ENCODE results near the gene FBN1.

The FBN1 gene

DNA sequence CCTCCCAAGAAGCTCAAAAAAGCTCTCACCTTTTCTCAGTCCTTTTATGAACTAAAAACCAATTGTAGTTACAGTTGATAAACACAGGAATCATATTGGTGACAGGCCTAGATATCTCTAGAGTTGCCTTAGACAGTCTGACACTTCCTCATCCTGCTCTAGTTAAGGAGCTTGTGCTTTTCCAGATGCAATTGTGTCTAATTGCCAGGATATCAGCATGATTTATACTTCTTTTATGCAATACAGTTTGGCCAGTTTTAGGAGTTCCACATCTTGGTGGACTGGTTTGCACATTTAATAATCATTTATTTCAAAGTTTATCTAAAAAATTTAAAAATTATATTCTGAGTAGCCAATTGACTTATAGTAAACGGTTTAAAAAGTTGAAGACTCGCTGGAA, 218.6 kb downstream of the FBN1 start:
- no peak for DNase-seq (ENCODE audit: low read depth)

DNA sequence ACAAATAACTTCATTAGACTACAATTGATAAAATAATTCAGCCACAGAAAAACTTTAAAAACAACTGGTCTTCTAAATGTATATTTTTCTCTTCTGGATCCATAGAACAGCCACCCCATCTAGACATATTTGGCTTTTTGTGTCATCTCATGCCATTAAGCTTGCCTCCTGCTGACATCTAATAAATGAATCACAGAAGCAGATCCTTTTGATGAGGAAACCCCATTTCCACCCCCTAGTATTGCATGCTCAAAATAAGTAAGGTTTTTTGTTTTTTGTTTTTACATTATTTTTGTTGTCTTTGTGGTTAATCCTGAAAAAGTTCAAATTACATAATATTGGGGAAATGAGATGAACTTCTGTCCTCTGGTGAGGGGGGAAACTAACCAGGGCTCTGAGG, 219.5 kb downstream of the FBN1 start:
- no peak for DNase-seq (ENCODE audit: low read depth)

DNA sequence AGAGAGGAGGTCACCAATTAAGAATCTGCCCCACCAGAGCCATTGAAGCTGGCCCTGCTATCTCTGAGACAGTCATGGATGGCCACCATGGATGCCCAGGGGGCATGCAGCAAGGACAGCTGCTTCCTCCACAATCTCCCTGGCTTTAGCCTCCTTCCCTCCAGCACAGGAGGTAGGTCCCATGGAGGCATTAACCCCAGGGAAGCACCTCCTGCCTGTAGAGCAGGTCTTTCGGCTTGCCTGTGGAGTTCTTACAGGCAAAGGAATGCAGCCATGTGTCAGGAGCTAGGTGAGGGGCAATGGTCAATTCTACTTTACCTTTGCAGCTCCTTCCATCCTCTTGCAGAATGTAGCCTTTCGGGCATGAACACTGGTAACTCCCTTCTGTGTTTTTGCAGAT, 220.5 kb downstream of the FBN1 start:
- no peak for DNase-seq (ENCODE audit: low read depth)

DNA sequence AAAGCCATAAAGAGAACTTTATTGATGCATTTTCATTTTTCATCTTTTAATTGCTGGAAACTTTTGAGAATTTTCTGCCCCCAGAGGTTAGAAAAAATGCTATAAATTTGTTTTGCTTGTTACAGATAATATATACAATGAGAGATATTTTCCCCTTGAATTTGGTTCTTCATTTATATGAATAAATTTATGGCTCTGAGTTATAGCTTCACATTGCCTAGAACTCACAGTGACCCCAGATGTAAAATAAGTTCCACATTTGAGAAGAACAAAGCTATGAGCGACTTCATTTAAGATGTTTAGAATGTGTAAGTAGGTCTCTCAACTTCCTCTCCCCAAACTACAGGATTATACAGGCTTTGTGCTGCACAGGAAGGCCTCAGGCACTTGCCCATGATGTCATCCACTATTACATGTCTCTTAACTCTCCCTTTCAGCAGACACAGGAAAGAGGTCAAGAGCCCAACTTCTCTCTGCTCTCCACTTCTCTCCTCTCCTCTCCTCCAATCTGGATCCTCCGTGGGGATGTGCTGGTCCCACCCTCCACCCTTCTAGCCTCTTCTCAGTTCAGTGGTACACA, 221.5 kb downstream of the FBN1 start:
- DNase-seq (ENCODE audit: low read depth), result no peak

DNA sequence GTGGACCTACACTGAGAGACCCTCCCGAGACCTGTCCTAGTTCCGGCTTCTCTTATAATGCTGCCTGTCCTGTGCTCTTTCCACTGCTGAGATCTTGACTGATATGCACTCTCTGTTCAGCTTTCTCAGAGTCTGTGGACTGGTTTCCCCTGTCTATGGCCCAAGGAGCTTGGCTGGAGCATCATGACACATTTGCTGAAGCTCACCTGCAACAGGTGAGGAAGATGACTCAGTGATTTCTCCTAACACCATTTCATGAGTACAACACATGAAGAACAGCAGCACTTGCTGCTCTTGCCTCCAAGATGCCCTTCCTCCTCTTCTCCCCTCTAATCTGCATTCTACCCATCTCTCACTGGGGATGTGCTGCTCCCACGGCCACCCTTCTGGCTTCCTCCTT, 222.2 kb downstream of the FBN1 start:
- DNase-seq (ENCODE audit: low read depth), result no peak

DNA sequence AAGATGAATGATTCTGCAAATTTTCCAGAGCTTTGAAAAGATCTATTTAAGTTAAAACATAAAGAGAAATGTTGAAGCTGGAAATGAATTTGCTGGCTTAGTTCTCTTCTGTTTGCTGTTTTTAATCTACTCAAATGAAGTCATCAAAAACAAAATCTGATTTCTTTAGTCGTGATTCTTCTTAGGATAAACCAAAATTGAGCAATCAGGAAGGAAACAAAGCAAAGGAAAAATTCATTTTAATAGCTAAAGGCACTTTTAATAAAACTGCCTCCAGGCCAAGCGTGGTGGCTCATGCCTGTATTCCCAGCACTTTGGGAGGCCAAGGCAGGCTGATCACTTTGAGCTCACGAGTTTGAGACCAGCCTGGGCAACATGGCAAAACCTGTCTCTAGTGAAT, 223.1 kb downstream of the FBN1 start:
- no peak for DNase-seq (ENCODE audit: low read depth)

DNA sequence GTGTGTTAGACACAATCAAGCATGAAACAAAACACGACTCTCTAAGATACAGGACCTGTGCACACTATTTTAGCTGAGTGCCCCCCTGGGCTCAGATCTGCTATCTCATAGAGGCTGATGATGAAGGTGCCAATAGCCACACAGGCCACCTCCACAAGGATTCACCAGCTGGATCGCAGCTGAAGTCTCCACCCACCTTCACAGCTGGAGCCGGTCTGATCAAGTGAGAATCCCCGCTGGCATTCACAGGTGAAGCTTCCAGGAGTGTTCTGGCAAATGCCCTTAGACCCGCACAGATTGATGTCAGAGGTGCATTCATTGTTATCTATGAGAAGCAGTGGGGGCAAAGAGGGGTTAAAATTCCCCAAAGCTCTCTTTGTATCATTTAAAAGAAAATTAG, 224.1 kb downstream of the FBN1 start:
- no peak for DNase-seq (ENCODE audit: low read depth)

DNA sequence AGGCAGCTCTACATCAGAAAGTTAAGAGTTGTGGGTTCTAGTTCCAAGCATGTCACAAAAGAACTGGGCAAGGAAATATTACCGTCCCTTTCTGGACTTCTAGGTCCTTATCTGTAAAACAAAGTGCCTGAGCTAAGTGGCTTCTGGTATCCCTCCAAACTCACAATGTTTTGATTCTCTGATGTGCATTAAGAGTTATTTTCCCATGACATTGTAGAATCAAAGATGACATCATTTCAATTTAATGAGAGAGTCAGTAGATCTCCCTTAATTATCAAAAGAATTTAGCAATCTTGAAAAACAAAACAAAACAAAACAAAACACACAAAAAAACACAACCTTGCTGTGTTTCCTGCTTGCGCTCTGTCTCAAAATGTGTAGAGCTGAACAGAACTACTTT, 225.6 kb downstream of the FBN1 start:
- DNase-seq (ENCODE audit: low read depth), result no peak

DNA sequence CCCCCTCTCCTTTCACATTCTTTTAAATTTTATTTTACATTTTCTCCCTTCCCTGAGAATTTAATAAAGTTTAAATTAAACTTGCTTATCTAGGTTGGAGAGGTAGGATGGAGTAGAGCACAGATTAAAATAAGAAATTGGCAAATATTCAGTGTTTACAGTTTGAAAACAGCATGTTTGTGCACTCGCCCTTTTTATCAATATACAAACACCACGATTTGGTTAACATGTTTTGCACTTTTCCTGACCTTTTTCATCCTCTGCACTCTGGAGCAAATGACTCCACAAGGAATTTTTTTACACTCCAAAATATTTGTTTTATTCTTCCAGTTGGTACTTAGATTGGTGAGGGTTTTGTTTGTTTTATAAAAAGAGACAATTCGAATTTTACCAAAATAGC, 227.2 kb downstream of the FBN1 start:
- DNase-seq (ENCODE audit: low read depth), result no peak

DNA sequence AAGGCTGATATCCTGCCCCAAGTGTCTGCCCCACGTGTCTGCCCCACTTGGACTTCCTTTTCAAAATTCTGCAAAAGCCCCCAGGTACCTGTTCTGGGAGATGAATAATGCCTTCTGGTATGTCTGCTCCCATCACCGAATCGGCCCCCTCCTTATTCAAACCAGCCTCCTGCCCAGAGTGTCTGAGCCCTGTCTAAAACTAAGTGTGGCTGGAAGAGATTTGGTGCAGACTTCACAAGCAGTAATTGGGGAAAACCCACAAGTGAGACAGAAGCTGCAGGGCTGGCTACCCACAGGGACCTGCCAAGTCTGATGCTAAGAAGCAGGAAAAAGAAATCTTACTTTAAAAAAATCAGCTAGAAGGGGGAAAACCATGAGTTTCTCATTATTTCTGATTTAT, 229.2 kb downstream of the FBN1 start:
- no peak for DNase-seq (ENCODE audit: low read depth)

DNA sequence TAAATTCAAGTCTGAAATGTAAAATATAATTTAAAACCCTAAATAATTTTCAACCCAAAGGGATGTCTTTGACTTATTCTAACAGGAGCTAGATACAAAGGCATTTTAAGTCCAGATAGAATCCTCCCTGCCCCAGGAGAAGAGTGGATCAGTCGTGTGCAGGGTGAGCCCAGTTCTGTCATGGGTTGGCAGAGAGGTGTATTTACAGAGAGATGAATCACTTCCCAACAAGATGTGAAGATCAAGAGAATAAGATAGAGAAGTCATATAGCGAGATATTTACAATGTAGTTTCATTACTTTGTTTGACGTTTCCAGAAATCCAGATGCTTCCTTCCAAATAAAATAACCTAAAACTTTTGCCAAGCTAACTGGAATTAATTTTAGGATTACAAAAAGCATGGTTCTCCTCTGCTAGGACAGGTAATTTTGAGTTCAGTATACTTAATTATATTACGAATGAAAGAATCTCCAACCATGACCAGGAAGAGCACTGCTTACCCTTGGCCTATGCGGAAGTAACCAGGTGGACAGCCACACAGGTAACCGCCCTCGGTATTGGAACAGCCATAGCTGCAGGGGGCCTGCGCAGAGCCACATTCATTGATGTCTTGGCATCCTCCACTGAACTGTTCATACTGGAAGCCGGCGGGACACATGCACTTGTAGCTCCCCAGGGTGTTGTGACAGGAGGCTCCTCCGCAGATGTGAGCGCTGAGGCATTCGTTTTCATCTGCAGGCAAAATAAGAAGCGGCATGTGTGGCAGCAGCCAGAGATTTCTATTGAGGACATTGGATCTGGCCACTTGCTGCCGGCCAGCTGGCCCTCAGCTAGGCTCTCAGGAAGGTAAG, 230.2 kb downstream of the FBN1 start:
- no peak for DNase-seq (ENCODE audit: low read depth)

DNA sequence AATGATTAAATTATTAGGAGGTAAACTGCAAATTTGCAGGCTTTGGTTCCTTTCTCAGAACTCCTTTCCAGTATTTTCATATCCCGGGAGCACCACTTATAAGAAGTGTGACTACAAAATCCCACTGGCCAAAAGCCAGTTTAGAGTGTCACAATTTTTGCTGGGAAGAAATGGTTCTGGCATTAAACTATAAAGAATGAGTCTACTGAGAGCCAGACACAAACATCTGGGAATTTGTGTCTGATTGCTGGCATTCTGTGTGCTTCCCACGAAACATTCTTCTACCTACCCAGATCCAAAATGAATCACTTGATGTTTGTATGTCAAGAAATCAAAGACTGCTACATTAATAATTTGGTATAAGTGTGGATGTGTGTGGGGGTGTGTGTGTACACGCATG, 231.5 kb downstream of the FBN1 start:
- DNase-seq (ENCODE audit: low read depth), result no peak

DNA sequence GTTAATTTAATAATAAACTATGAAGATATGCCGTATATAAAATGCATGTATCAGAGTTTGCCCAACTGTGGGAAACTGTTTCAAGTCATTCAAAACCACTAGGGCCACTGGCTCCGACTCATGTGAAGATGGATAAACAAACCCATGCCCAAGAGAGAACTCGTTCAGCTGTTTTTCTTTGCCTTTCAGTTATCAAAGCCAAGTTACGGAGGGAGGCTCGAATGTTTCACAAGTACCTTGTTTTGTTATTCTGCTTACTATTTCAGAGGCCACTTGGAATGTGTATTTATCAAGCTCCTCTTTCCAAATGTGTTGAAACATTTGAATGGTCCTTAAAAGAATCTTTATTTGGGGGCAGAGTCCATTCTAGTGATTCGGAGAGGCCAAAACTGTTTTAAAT, 232.2 kb downstream of the FBN1 start:
- no peak for DNase-seq (ENCODE audit: low read depth)

DNA sequence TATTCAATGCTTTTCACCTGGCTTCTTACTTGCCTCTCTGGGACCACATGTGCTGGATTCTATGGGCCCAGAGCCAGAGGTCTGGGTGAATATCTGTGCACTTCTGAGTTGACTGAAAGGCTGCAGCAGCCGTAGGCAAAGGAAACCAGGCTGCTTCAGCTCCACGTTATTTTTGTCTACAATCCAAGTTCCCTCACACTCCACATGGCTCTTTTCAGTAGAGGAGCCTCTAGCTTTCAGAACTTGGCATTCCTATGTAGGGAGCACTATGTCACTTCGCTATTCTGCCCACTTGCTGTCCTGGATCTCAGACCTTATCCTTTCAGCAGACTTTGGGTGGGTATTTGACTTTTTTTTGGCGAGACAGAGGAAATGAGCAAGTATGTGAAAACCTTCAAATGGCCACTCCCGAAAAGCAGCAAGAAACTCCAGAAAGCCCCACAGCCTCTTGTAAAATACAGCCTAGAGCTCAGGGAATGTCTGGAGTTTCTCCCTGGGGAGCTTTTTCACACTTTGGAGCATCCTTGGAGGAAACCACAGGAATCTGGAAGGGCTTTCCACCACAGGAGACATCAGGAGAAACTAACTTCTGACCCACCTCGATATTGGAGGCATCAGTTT, 233.4 kb downstream of the FBN1 start:
- no peak for DNase-seq (ENCODE audit: low read depth)

DNA sequence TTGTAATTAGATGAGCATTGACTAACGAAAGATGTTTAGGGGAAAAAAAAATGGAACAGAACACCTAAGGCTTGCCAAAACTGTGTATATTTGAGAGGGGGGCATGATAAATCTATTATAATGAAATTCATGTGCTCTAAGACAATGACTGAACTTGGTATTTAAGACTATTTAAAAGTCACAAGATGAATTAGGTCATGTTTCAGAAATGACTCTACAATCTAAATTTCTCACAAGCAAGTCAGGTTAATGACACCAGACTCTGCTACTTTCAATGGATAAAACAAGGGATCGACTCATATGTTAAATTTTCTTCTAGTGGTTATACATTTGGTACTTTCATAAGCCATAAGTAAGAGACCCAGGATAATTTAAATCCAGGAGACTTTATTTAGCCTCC, 235.9 kb downstream of the FBN1 start:
- no peak for DNase-seq (ENCODE audit: low read depth)

DNA sequence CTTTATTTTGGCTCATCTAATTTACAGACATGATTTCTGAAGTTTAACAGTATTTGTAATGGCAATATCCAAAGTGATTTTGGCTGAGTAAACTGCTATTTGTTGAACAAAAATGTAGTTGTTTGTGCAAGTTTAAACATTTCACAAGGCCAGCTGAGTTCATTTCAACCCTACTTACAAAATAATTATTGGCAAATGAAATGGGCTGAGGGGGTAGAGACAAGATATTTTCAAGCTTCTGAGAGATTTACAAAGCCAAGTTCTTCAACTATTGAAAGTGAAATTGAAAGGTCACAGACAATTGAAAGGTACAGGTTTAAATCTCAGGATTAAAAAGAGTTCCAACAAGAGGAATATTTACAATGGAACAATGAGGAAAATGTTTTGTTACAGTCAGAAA, 237.2 kb downstream of the FBN1 start:
- DNase-seq (ENCODE audit: low read depth), result no peak

DNA sequence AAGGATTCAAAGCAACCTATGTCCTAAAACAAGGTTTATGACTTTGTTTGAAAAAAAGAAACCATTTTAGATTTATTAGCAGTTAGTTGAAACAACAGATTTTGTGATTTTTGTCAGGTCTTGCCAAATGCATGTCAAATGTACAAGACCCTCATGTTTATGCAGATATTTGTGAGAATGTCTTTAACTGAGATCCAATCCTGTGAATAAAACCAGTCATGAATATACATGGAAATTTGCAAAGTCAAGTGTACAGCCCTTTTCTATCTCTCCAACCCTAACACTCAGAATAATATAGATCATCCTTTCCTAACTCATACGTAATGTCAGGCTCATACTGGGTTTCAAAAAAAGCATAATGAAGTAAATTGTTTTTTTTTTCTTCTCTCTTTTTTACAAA, 237.9 kb downstream of the FBN1 start:
- no peak for DNase-seq (ENCODE audit: low read depth)

DNA sequence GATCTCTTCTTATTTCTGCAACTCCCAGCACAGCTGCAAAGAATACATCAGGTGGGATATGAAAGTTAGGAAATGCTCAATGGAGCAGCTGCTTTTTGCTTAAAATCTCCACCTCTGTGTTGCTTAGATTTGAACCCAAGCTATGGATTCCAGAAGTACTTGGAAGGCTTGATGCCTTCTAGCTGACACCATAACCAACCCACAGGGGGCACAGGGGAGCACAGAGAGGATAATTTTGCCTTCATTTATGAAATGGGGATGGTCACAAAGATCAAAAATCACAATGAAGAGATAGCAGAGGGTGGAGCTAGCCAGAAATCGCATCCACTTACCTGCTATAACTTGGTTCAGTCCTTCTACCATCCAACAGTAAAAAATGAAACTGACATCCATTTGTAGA, 238.6 kb downstream of the FBN1 start:
- no peak for DNase-seq (ENCODE audit: low read depth)

DNA sequence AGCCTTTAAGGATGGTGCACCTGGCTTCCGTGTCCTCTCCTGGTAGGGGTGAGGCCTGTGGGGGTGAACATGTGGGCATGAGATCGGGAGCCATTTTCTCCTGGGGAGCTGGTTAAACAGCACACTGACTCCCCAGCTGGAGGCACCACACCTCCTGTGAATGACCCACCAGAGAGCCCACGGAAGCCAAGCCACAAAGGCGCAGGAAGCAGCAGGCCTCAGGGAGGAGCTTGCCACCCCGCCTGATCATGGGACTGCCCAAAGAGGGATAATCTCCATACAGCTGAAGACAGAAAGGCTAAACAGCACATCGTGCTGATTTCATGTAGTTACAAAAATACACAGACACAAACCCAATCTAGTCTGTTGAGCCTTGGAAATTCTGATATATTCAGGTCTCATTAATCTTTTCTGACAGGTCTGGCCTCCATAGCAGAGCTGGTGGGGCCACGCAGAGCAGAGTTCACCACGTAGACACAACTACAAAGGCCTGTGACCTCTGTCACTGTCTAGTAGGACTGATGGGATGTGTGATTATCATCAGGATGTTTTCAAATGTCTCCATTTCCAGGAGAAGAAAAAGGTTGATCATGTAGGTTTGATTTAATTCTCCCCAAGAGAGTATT, 239.1 kb downstream of the FBN1 start:
- DNase-seq (ENCODE audit: low read depth), result no peak

DNA sequence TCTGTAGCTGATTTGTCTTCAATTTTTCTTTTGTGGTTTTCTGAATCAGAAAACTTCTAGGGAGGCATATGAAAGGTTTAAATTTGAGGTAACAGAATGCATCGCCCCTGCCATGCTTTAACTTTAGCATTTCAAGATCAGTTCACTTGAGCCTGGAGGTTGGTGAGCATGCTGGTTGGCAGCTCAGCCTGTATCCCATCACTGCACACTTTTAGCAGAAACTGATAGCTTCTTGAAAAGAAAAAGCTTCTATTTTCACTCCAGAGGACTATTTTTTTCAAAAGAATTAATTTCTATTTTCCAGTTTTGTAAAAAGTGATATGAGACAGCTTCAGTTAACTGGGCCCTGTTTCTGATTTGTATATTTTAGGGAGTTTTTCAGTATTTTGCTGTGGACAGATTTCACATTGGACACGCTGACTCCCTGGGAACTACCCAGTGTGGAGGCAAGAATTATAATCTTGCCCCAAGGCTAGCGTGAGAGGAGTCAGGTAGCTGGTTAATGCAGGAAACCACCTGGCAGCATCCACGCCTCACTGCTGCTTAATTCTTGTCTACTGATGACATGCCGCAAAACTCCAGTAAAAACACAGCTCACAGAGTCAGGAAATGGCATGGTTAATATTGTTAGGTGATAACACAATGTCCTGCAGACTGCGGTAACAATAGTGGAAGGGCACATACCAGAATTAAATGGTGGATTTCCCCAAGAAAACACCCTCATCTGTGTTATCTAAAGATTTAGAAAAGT, 242.9 kb downstream of the FBN1 start:
- no peak for DNase-seq (ENCODE audit: low read depth)

DNA sequence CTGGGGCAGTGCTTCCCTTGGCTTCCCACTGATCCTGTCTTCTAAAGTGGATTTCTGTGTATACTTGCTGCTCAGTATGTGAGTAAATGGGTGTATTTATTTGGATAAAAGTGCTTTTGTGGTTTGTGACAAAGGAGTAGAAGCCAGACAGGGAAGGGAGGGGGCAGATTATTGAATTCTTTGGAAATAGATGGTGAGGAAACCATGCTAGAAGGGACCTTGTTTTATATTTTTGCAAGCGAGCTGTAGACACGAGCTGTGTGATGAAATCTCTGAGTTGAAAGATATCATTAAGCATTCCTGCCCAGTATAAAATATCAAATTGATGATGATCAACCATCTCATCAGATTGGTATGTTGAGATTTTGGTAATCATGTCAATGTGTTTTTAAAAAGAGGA, 245.4 kb downstream of the FBN1 start:
- DNase-seq (ENCODE audit: low read depth), result no peak

DNA sequence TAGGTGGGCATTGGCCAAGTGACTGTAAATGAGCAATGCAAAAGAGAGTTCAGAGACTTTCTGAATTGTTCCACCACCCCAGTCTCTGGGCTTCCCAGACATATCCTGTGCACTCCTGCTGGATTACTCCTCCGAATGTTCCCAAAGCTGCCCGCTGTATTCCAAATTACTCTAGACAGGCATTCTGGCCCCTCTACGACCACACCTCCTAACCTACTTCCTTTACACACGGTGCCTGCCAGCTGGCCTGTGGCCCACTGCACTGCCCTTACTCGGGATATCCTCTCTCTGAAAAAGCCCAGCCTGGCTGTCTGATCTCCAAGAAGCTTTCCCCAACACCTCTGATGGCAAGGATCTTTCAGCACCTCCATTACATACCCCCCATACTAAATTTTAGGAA, 247.7 kb downstream of the FBN1 start:
- no peak for DNase-seq (ENCODE audit: low read depth)
